NB4 (cell line): ENCODE data around the gene DNAH2.

Experiments
- DNase-seq: peaks from one replicate; pipeline ENCODE4 v3.0.0; 2010; ENCODE audit warnings: low read depth
- H3K4me3 ChIP-seq: one replicate; pipeline ENCODE4 v1.5.1; 2011; ENCODE audit warnings: mild to moderate bottlenecking, low read depth, low read length, moderate library complexity
- CTCF ChIP-seq: IDR thresholded peaks from one replicate; pipeline ENCODE4 v1.5.1; 2012; ENCODE audit warnings: low read depth, low read length
- MYC ChIP-seq: IDR thresholded peaks from 2 replicates; pipeline ENCODE4 v1.6.1; 2011; ENCODE audit warnings: low read depth, low read length
- POLR2A ChIP-seq: IDR thresholded peaks from 2 replicates; pipeline ENCODE4 v1.6.1; 2011; ENCODE audit warnings: mild to moderate bottlenecking; ENCODE audit not compliant: insufficient read length; ENCODE audit errors: extremely low read depth
- TF ChIP-seq, protein P1 (sequence below): IDR thresholded peaks from 2 replicates; pipeline ENCODE4 v1.6.1; 2011; ENCODE audit warnings: low read depth, low read length

Gene DNAH2

DNA sequence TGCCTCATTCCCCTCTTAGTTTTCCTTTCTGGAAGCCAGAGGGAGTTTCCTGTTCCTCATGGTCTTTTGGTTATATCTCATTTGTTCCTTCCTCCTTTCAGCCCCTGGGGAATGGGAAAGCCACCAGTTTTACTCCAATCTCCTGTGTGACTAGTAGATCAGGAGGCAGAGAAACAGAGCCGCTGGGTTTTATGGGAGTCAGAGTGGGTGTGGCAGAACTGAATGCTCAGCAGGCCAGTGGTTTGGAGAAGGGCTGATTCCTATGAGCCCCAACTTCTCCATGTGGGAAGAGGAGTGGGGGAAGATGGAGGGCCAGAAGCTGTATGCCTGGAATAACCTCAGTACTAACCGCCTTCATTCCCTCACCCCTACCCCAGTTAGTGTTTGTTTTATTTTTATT, 4.1 kb downstream of the DNAH2 start:
- TF ChIP-seq, protein P1, sequence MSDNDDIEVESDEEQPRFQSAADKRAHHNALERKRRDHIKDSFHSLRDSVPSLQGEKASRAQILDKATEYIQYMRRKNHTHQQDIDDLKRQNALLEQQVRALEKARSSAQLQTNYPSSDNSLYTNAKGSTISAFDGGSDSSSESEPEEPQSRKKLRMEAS: no peak
- TF ChIP-seq CTCF (no peak), POLR2A (no peak), MYC (no peak)
- H3K4me3 ChIP-seq: no peak overlapping the region
- peak; percentile 23 for DNase-seq

DNA sequence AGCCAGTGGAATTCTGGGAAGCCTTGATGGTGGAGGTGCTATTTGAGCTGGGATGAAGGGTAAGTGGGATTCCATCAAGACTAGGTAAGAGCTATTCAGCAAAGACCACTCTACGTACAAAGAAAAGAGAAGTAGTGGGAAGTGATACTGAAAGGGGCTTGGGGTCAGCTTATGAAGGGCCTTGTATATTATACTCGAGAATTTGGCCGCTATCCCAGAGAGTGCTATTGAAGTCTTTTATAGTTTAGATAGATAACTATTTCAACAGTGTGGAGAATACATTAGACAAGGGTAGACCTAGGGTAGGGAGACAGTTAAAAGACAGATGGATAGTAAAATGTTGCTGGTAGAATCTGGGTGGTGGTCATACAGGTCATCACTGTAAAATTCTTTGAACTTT, 10.3 kb downstream of the DNAH2 start:
- TF ChIP-seq MYC (no peak), CTCF (no peak), POLR2A (no peak)
- TF ChIP-seq, protein P1: no peak
- H3K4me3 ChIP-seq: no peak overlapping the region
- DNase-seq: no peak

DNA sequence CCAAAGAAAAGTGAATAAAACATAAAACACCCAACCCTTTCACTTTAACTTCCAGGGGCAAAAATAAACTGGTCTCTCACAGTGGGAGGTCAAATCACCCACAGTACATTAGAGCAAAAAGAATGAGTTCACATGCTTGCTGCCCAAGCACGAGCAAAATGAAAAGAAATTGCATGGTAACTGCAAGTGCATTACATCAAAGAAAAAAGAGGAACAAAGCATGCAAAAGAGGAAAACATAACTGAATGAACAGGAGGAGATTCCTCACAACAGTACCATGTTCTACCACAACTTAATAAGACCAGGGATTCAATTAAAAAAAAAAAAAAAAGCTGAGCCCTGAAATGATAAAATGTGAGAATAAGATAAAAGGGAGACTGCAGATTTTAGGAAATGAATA, 12.3 kb downstream of the DNAH2 start:
- TF ChIP-seq POLR2A (no peak), MYC (no peak), CTCF (no peak)
- TF ChIP-seq, protein P1: no peak
- H3K4me3 ChIP-seq: no peak overlapping the region
- peak; percentile 42 for DNase-seq

GRCh38 chr17:7732981-7733539, 15.5 kb downstream of the DNAH2 start:
- no peak for TF ChIP-seq CTCF
- TF ChIP-seq POLR2A: no peak
- TF ChIP-seq, protein P1: no peak
- TF ChIP-seq MYC: no peak
- DNase-seq: no peak

GRCh38 chr17:7737601-7738000, 20.1 kb downstream of the DNAH2 start:
- TF ChIP-seq, protein P1: no peak
- TF ChIP-seq MYC (no peak), CTCF (no peak), POLR2A (no peak)
- no peak for DNase-seq
- no peak overlapping the region for H3K4me3 ChIP-seq

More at GRCh38 chr17:7732981-7733539, 15.5 kb downstream of the DNAH2 start:
- H3K4me3 ChIP-seq: no peak overlapping the region

DNA sequence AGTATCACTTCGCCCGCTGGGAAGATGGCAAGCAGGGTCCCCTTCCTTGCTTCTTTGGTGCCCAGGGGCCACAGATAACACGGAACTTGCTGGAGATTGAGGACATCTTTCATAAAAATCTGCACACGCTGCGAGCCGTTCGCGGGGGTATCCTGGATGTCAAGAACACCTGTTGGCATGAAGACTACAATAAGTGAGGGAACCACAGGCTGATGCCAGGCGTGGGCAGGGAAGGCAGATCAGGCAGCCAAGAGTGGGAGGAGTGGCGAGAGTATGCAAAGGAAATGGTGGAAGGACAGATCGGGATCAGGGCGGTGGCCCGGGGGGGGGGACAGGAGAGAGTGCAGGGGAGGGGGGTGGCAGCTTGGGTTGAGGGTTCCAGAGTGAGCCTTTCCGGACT, 22.2 kb downstream of the DNAH2 start:
- no peak for DNase-seq
- TF ChIP-seq CTCF (no peak), POLR2A (no peak), MYC (no peak)
- TF ChIP-seq, protein P1: no peak
- H3K4me3 ChIP-seq: no peak overlapping the region
